ENCODE results near the gene PSMG2.

GRCh38 chr18:12769136-12769535 is 66.3 kb downstream of the PSMG2 start:
- TF ChIP-seq RAD21 (IDR thresholded peaks at IDR 0.05; ENCODE audit: low read length) (no peak), RFX5 (IDR thresholded peaks at IDR 0.05; ENCODE audit: low read depth, low read length) (no peak), POLR2A (IDR thresholded peaks at IDR 0.05; ENCODE audit: low read depth, low read length) (no peak), CHD1 (IDR thresholded peaks at IDR 0.05; ENCODE audit: low read depth, low read length) (no peak), RCOR1 (IDR thresholded peaks at IDR 0.05; ENCODE audit: insufficient replicate concordance, low read length) (no peak), NFE2L2 (IDR thresholded peaks at IDR 0.05; ENCODE audit: low read depth, low read length) (no peak), CEBPB (IDR thresholded peaks at IDR 0.05; ENCODE audit: low read depth, low read length) (no peak), BHLHE40 (IDR thresholded peaks at IDR 0.05; ENCODE audit: low read depth, low read length) (no peak), MXI1 (IDR thresholded peaks at IDR 0.05; ENCODE audit: borderline replicate concordance, low read depth, low read length) (no peak), SMC3 (IDR thresholded peaks at IDR 0.05; ENCODE audit: low read depth, low read length) (no peak), FOS (IDR thresholded peaks at IDR 0.05; ENCODE audit: low read depth, low read length) (no peak), MAFK (IDR thresholded peaks at IDR 0.05; ENCODE audit: low read depth, low read length) (no peak)
- TF ChIP-seq, protein P1, sequence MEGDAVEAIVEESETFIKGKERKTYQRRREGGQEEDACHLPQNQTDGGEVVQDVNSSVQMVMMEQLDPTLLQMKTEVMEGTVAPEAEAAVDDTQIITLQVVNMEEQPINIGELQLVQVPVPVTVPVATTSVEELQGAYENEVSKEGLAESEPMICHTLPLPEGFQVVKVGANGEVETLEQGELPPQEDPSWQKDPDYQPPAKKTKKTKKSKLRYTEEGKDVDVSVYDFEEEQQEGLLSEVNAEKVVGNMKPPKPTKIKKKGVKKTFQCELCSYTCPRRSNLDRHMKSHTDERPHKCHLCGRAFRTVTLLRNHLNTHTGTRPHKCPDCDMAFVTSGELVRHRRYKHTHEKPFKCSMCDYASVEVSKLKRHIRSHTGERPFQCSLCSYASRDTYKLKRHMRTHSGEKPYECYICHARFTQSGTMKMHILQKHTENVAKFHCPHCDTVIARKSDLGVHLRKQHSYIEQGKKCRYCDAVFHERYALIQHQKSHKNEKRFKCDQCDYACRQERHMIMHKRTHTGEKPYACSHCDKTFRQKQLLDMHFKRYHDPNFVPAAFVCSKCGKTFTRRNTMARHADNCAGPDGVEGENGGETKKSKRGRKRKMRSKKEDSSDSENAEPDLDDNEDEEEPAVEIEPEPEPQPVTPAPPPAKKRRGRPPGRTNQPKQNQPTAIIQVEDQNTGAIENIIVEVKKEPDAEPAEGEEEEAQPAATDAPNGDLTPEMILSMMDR (conservative IDR thresholded peaks at IDR 0.05; ENCODE audit: low read depth, low read length) = no peak

All from IMR-90 (cell line).